Nephron (organoid): ENCODE data around the gene BIRC7.

ENCODE experiments used
- H3K27ac Mint-ChIP-seq, 3 experiments: 2 replicates each; pipeline ENCODE4 v1.8.0; 2020; ENCODE audit warnings: mixed read lengths in 3 of 3, mild to moderate bottlenecking in 2 of 3, moderate library complexity in 1 of 3
- H3K27me3 Mint-ChIP-seq: 2 replicates; pipeline ENCODE4 v1.8.0; 2021; ENCODE audit warnings: low read depth, mild to moderate bottlenecking, moderate library complexity, mixed read lengths
- H3K36me3 Mint-ChIP-seq: 2 replicates; pipeline ENCODE4 v1.8.0; 2020; ENCODE audit warnings: low read depth, mixed read lengths
- H3K4me1 Mint-ChIP-seq: 2 replicates; pipeline ENCODE4 v1.8.0; 2020; ENCODE audit warnings: mixed read lengths
- H3K4me3 Mint-ChIP-seq, 3 experiments: 2 replicates each; pipeline ENCODE4 v1.8.0; 2020; ENCODE audit warnings: mild to moderate bottlenecking in 3 of 3, mixed read lengths in 3 of 3, moderate library complexity in 2 of 3
- H3K9me3 Mint-ChIP-seq: 2 replicates; pipeline ENCODE4 v1.8.0; 2020; ENCODE audit warnings: mixed read lengths
- CTCF ChIP-seq, 3 experiments: fragments of 200-600 bp; sonication (generic); IDR thresholded peaks; one replicate each; pipeline ENCODE4 v1.5.0; 2021; ENCODE audit warnings: antibody characterized with exemption in 3 of 3; ENCODE audit not compliant: unreplicated experiment in 3 of 3

Gene BIRC7

GRCh38 chr20:63230800-63231268 is 4.9 kb upstream of the BIRC7 start:
- H3K4me1 Mint-ChIP-seq: peaks cover 23% of the 10 kb centered on the region
- TF ChIP-seq CTCF (IDR thresholded peaks at IDR 0.05; ENCODE audit: unreplicated experiment in 3 of 3): peak; percentile 56 to 62 (median 59)
- H3K36me3 Mint-ChIP-seq: no peaks in the 10 kb centered on the region
- peak overlapping the region; percentile 71 to 85 (median 84) for H3K27ac Mint-ChIP-seq
- H3K9me3 Mint-ChIP-seq: no peaks in the 10 kb centered on the region
- H3K27me3 Mint-ChIP-seq: peaks cover 11% of the 10 kb centered on the region
- peak overlapping the region in 2 of 3 experiments; percentile 2 to 9 for H3K4me3 Mint-ChIP-seq

- Mint-ChIP-seq H3K27ac (peak overlapping the region in 1 of 3 experiments; percentile 68), H3K4me1 (peaks cover 18% of the 10 kb centered on the region), H3K9me3 (no peaks in the 10 kb centered on the region), H3K36me3 (no peaks in the 10 kb centered on the region), H3K4me3 (no peak overlapping the region), H3K27me3 (peaks cover 11% of the 10 kb centered on the region)
- TF ChIP-seq CTCF (IDR thresholded peaks at IDR 0.05; ENCODE audit: unreplicated experiment in 3 of 3): no peak
These were observed 3.3 kb upstream of the BIRC7 start for GRCh38 chr20:63232235-63233060.

GRCh38 chr20:63233061-63233344 is 2.7 kb upstream of the BIRC7 start:
- Mint-ChIP-seq H3K27me3 (peaks cover 11% of the 10 kb centered on the region), H3K27ac (no peak overlapping the region), H3K4me1 (peaks cover 18% of the 10 kb centered on the region), H3K36me3 (no peaks in the 10 kb centered on the region), H3K9me3 (no peaks in the 10 kb centered on the region), H3K4me3 (no peak overlapping the region)
- no peak for TF ChIP-seq CTCF (IDR thresholded peaks at IDR 0.05; ENCODE audit: unreplicated experiment in 3 of 3)

GRCh38 chr20:63233924-63234323 is 1.8 kb upstream of the BIRC7 start:
- Mint-ChIP-seq H3K9me3 (no peaks in the 10 kb centered on the region), H3K4me1 (peaks cover 18% of the 10 kb centered on the region), H3K4me3 (no peak overlapping the region), H3K27me3 (peaks cover 11% of the 10 kb centered on the region), H3K27ac (no peak overlapping the region), H3K36me3 (no peaks in the 10 kb centered on the region)
- TF ChIP-seq CTCF (IDR thresholded peaks at IDR 0.05; ENCODE audit: unreplicated experiment in 3 of 3): no peak

GRCh38 chr20:63234693-63235398 is 859 bp upstream of the BIRC7 start:
- Mint-ChIP-seq H3K4me3 (peak overlapping the region in 1 of 3 experiments; percentile 41), H3K27ac (no peak overlapping the region), H3K36me3 (no peaks in the 10 kb centered on the region), H3K9me3 (no peaks in the 10 kb centered on the region), H3K27me3 (peaks cover 11% of the 10 kb centered on the region), H3K4me1 (peaks cover 13% of the 10 kb centered on the region)
- TF ChIP-seq CTCF (IDR thresholded peaks at IDR 0.05; ENCODE audit: unreplicated experiment in 3 of 3): peak; percentile 47 to 55 (median 51)
